Mesothelial cell of epicardium (in vitro differentiated cells): ENCODE results near the gene TRPM3. TPM values are rescaled to one million over a fixed set of nuclear protein-coding genes. Genes with fewer than 3 reads are reported as not detected.

Experiments used
- DNase-seq, 2 experiments: peaks; one replicate each; pipeline ENCODE4 v3.0.0; 2021; ENCODE audit warnings: low spot score in 2 of 2; ENCODE audit not compliant: unreplicated experiment in 2 of 2
- H3K27ac Mint-ChIP-seq: 2 replicates; pipeline ENCODE4 v1.8.0; 2021; ENCODE audit warnings: mixed read lengths
- H3K27me3 Mint-ChIP-seq: 2 replicates; pipeline ENCODE4 v1.8.0; 2021; ENCODE audit warnings: low read depth, mixed read lengths
- H3K36me3 Mint-ChIP-seq: 2 replicates; pipeline ENCODE4 v1.8.0; 2021; ENCODE audit warnings: mixed read lengths
- H3K4me1 Mint-ChIP-seq: 2 replicates; pipeline ENCODE4 v1.8.0; 2021; ENCODE audit warnings: mixed read lengths
- H3K4me3 Mint-ChIP-seq: 2 replicates; pipeline ENCODE4 v1.8.0; 2021; ENCODE audit warnings: mild to moderate bottlenecking, moderate library complexity, mixed read lengths
- H3K9me3 Mint-ChIP-seq: 2 replicates; pipeline ENCODE4 v1.8.0; 2021; ENCODE audit warnings: mixed read lengths
- CTCF ChIP-seq: fragments of 200-600 bp; sonication (generic); IDR thresholded peaks from one replicate; pipeline ENCODE4 v1.5.0; 2021; ENCODE audit warnings: antibody characterized with exemption; ENCODE audit not compliant: unreplicated experiment
- total RNA-seq: library from RNA; stranded (reverse); gene quantifications from 3 replicates; pipeline ENCODE4 v1.2.1, GENCODE V29; 2021

TRPM3 gene
- total RNA-seq, 1 donor from 2014 or later = 1.6 TPM

DNA sequence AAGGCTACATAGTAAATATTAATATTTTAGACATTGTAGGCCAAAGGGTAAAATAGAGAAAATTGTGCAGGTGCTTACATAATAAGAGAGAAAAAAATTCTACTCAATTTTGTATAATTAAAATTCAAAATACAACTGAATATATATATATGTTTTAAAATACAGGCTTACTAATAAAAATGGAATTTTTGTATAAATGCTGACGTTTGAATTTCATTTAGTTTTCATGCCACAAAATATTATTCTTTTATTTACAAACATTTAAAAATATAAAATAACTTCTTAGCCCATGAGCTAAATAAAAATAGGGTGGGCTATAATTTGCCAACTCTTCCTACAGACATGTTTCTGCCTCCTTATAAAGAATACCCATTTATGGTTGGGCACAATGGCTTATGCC, 328.6 kb downstream of the TRPM3 start:
- Mint-ChIP-seq H3K27me3 (no peaks in the 10 kb centered on the region), H3K4me1 (peaks cover 15% of the 10 kb centered on the region), H3K27ac (no peak overlapping the region), H3K4me3 (no peak overlapping the region), H3K36me3 (no peaks in the 10 kb centered on the region), H3K9me3 (no peaks in the 10 kb centered on the region)
- DNase-seq = no peak
- no peak for TF ChIP-seq CTCF

DNA sequence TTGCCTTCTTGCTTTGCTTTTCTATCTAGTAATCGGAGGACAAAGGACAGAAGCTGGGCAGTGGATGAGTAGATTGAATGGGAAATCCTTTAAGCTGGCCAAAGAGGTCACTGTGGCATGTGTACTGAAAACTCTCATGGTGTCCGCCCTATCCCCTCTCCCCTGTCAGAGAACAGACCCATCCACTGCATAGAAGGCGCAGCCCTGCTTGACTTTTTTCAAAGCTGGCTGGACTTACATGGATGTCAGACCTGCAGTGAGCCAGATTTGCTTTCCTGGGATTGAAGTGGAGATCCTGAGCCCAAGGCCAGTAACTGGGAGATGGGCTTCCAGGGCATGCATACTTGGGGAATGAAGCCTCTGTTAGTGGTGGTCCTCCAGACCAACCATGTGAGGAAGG, 329.5 kb downstream of the TRPM3 start:
- no peak for TF ChIP-seq CTCF
- no peaks in the 10 kb centered on the region for H3K36me3 Mint-ChIP-seq
- no peak overlapping the region for H3K27ac Mint-ChIP-seq
- no peaks in the 10 kb centered on the region for H3K9me3 Mint-ChIP-seq
- no peaks in the 10 kb centered on the region for H3K27me3 Mint-ChIP-seq
- DNase-seq = no peak
- peaks cover 15% of the 10 kb centered on the region for H3K4me1 Mint-ChIP-seq
- no peak overlapping the region for H3K4me3 Mint-ChIP-seq

DNA sequence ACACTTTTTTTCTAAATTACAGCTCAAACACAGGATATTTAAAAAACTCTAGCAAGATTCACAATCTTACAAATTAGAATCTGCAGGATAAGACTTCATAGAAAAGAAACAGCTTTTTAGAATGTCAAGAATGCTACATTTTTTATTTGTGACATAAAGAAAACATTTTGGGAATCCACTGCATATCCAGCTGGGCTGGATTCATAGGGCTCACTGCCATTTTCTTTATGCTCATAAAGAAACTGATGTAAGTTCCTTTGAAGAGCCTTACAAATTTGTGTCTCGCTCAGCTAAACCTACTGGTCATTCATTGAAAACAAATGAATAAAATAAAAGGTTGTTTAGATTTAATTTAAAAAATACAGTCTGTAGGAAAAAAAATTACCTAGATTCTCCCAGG, 332.3 kb downstream of the TRPM3 start:
- Mint-ChIP-seq H3K9me3 (no peaks in the 10 kb centered on the region), H3K27me3 (no peaks in the 10 kb centered on the region), H3K4me1 (peaks cover 35% of the 10 kb centered on the region), H3K27ac (no peak overlapping the region), H3K4me3 (no peak overlapping the region), H3K36me3 (no peaks in the 10 kb centered on the region)
- no peak for DNase-seq
- no peak for TF ChIP-seq CTCF

DNA sequence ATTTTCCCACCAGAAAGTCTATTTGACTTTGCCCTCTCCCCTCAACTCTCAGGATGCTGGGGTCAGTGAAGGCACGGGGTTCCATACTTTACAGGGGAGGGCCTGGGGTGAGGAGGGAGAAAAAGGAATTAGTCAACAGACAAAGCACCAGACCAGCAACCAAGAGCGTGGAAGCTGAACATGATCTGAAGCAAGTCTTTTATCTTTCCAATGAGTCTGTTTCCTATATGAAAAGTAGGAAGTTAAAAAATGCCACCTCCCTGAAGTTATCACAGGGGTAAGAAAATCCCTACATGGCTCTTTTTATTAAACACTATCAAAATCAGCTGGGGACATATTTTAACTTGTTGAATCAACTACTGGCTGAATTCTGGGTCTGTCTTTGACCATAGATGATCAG, 337.0 kb downstream of the TRPM3 start:
- Mint-ChIP-seq H3K27me3 (no peaks in the 10 kb centered on the region), H3K9me3 (no peaks in the 10 kb centered on the region), H3K36me3 (no peaks in the 10 kb centered on the region), H3K27ac (no peak overlapping the region), H3K4me1 (peaks cover 32% of the 10 kb centered on the region), H3K4me3 (no peak overlapping the region)
- TF ChIP-seq CTCF = no peak
- DNase-seq = no peak

- no peaks in the 10 kb centered on the region for H3K36me3 Mint-ChIP-seq
- H3K4me3 Mint-ChIP-seq = no peak overlapping the region
- H3K27me3 Mint-ChIP-seq = no peaks in the 10 kb centered on the region
- DNase-seq = no peak
- TF ChIP-seq CTCF = no peak
- H3K9me3 Mint-ChIP-seq = no peaks in the 10 kb centered on the region
- H3K4me1 Mint-ChIP-seq = peaks cover 9% of the 10 kb centered on the region
- no peak overlapping the region for H3K27ac Mint-ChIP-seq
Observed at GRCh38 chr9:70778568-70778967, 342.9 kb downstream of the TRPM3 start.

DNA sequence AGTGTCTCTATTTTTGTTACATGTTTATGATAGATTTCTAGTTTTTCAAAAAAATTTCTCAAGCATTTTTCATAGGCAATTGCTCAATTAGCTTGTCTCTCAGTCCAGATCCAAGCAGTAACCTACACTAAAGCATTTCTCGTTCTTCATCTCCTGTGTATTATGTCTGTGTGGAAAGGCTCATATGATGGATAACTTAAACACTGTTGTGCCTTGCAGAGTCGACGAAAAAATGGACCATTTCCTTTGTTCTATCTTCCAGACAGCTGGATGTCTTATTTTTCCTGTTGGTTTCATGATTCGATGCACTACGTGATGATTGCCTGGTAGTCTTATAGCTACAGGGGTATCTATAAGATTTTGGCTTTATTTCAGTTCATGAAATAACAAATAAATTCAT, 347.8 kb downstream of the TRPM3 start:
- Mint-ChIP-seq H3K27ac (no peak overlapping the region), H3K36me3 (no peaks in the 10 kb centered on the region), H3K4me1 (peaks cover 8% of the 10 kb centered on the region), H3K4me3 (no peak overlapping the region), H3K9me3 (no peaks in the 10 kb centered on the region), H3K27me3 (no peaks in the 10 kb centered on the region)
- DNase-seq = no peak
- no peak for TF ChIP-seq CTCF
